ENCODE measurements around the gene POU2F3. TPM values are rescaled to one million over a fixed set of nuclear protein-coding genes. Genes with fewer than 3 reads are reported as not detected.

Gene POU2F3
- total RNA-seq, 1 donor from 2014 or later = 0.97 TPM

DNA sequence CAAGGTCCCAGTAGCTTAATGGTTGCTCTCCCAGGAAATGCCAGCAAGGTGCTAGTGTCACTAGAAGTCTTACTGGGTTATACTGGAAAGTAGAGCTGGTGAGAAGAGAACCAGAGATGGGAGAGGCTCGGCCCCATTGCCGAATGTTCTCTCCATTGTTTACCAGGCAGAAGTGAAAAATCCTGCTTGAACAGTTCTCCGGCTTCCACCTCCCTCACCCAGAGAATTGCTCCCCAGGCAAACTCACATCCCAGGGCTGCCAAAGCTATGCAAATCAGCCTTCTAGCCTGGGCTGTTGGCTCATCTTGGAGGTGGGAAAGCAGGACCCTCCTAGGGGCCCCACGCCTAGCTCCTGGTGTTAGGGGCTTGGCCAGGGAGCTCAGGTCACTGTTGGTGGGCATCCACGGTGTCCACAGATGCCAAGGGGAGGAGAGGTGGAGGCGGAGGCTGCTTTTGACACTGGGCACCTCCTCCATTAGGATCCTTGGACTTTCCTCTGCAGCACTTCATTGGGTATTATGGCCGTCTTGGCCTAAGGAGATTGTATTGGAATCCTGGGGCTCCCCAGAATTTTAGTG is 20.1 kb downstream of the POU2F3 start:
- TF ChIP-seq, protein P1, sequence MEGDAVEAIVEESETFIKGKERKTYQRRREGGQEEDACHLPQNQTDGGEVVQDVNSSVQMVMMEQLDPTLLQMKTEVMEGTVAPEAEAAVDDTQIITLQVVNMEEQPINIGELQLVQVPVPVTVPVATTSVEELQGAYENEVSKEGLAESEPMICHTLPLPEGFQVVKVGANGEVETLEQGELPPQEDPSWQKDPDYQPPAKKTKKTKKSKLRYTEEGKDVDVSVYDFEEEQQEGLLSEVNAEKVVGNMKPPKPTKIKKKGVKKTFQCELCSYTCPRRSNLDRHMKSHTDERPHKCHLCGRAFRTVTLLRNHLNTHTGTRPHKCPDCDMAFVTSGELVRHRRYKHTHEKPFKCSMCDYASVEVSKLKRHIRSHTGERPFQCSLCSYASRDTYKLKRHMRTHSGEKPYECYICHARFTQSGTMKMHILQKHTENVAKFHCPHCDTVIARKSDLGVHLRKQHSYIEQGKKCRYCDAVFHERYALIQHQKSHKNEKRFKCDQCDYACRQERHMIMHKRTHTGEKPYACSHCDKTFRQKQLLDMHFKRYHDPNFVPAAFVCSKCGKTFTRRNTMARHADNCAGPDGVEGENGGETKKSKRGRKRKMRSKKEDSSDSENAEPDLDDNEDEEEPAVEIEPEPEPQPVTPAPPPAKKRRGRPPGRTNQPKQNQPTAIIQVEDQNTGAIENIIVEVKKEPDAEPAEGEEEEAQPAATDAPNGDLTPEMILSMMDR (IDR thresholded peaks at IDR 0.05; ENCODE audit: unreplicated experiment) = no peak
- H3K36me3 Mint-ChIP-seq (ENCODE audit: low read depth, unreplicated experiment) = no peaks in the 10 kb centered on the region
- no peak overlapping the region for H3K27ac Mint-ChIP-seq (ENCODE audit: unreplicated experiment)
- no peak for DNase-seq (ENCODE audit: low spot score)
- H3K27me3 Mint-ChIP-seq (ENCODE audit: unreplicated experiment) = peaks cover 2% of the 10 kb centered on the region
- H3K9me3 Mint-ChIP-seq (ENCODE audit: unreplicated experiment) = no peaks in the 10 kb centered on the region
- no peak overlapping the region for H3K4me3 Mint-ChIP-seq (ENCODE audit: unreplicated experiment)
- peaks cover 3% of the 10 kb centered on the region for H3K4me1 Mint-ChIP-seq (ENCODE audit: unreplicated experiment)

DNA sequence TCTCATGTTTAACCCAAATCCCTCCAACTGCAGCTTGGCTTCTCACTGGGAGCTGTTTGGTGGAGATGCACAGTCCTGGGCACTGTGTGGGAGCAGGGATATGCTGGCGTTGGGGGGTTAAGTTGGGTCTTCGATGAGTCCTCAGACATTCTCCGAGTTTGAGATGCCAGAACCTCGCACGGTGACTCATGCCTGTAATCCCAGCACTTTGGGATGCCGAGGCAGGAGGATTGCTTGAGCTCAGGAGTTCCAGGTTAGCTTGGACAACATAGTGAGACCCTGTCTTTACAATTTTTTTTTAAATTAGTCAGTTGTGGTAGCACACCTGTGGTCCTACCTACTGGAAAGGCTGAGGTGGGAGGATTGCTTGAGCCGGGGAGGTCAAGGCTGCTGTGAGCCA is 20.7 kb downstream of the POU2F3 start:
- TF ChIP-seq, protein P1 (IDR thresholded peaks at IDR 0.05; ENCODE audit: unreplicated experiment) = no peak
- no peak for DNase-seq (ENCODE audit: low spot score)
- H3K9me3 Mint-ChIP-seq (ENCODE audit: unreplicated experiment) = no peaks in the 10 kb centered on the region
- no peak overlapping the region for H3K27ac Mint-ChIP-seq (ENCODE audit: unreplicated experiment)
- no peaks in the 10 kb centered on the region for H3K36me3 Mint-ChIP-seq (ENCODE audit: low read depth, unreplicated experiment)
- H3K4me3 Mint-ChIP-seq (ENCODE audit: unreplicated experiment) = no peak overlapping the region
- no peaks in the 10 kb centered on the region for H3K4me1 Mint-ChIP-seq (ENCODE audit: unreplicated experiment)
- H3K27me3 Mint-ChIP-seq (ENCODE audit: unreplicated experiment) = peaks cover 2% of the 10 kb centered on the region

DNA sequence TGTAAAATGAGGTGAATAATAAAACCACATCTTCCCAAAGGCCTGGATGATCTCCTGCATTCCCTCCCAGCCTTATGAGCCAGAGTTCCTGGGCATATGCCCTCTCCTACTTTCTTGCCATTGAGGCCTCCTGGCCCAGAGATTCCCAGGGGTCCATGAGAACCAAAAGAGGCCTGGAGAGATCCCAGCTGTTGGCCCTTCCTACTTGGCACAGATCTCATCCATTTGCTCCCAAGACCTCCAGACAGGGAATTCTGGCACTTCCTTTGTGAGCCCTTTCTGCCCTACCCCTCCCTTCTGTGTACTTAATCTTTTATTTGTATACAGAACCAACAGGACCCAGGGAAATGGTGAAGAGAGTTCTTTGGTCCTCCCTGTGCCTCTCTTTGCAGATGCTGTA is 21.4 kb downstream of the POU2F3 start:
- H3K27ac Mint-ChIP-seq (ENCODE audit: unreplicated experiment) = no peak overlapping the region
- H3K4me3 Mint-ChIP-seq (ENCODE audit: unreplicated experiment) = no peak overlapping the region
- H3K27me3 Mint-ChIP-seq (ENCODE audit: unreplicated experiment) = peaks cover 3% of the 10 kb centered on the region
- H3K4me1 Mint-ChIP-seq (ENCODE audit: unreplicated experiment) = no peaks in the 10 kb centered on the region
- TF ChIP-seq, protein P1 (IDR thresholded peaks at IDR 0.05; ENCODE audit: unreplicated experiment) = no peak
- H3K36me3 Mint-ChIP-seq (ENCODE audit: low read depth, unreplicated experiment) = no peaks in the 10 kb centered on the region
- no peak for DNase-seq (ENCODE audit: low spot score)
- no peaks in the 10 kb centered on the region for H3K9me3 Mint-ChIP-seq (ENCODE audit: unreplicated experiment)

DNA sequence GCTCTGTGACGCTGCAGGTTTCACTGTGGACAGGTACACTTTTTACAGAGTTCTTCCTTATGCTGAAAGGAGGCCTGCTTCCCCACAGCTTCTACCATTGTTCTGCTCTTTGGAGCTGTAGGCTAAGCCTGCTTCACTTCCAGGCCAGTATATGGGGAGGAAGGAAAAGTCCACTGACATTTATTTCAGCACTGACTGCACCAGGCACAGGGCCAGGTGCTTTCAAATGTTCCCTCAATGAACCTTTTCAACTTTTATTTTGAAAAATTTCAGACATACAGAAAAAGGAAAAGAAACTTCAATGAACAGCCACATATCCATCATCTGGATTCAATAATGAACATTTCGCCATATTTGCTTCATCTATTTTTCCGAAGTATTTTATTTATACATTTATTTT is 22.0 kb downstream of the POU2F3 start:
- no peaks in the 10 kb centered on the region for H3K9me3 Mint-ChIP-seq (ENCODE audit: unreplicated experiment)
- H3K27me3 Mint-ChIP-seq (ENCODE audit: unreplicated experiment) = peaks cover 5% of the 10 kb centered on the region
- no peaks in the 10 kb centered on the region for H3K36me3 Mint-ChIP-seq (ENCODE audit: low read depth, unreplicated experiment)
- no peaks in the 10 kb centered on the region for H3K4me1 Mint-ChIP-seq (ENCODE audit: unreplicated experiment)
- H3K4me3 Mint-ChIP-seq (ENCODE audit: unreplicated experiment) = no peak overlapping the region
- TF ChIP-seq, protein P1 (IDR thresholded peaks at IDR 0.05; ENCODE audit: unreplicated experiment) = no peak
- no peak overlapping the region for H3K27ac Mint-ChIP-seq (ENCODE audit: unreplicated experiment)
- DNase-seq (ENCODE audit: low spot score) = no peak

DNA sequence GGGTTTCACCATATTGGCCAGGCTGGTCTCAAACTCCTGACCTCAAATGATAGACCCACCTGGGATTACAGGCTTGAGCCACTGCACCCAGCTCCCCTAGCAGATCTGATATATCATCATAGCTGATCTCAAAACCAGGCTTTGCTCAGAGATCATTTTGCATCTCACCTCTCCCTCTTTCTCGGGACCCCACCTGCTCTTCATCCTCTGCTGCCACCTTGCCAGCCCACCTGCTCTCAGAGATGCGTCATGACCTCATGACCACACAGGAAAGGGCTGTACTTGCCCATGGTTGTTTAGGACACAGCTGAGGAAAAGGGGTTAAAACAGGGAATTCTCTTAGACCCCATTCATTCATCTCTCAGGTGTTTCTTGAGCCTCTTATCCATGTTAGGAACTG is 27.4 kb downstream of the POU2F3 start:
- Mint-ChIP-seq H3K4me1 (ENCODE audit: unreplicated experiment) (peaks cover 12% of the 10 kb centered on the region), H3K27ac (ENCODE audit: unreplicated experiment) (no peak overlapping the region), H3K9me3 (ENCODE audit: unreplicated experiment) (no peaks in the 10 kb centered on the region), H3K4me3 (ENCODE audit: unreplicated experiment) (no peak overlapping the region), H3K36me3 (ENCODE audit: low read depth, unreplicated experiment) (no peaks in the 10 kb centered on the region), H3K27me3 (ENCODE audit: unreplicated experiment) (peaks cover 8% of the 10 kb centered on the region)
- no peak for DNase-seq (ENCODE audit: low spot score)
- TF ChIP-seq, protein P1 (IDR thresholded peaks at IDR 0.05; ENCODE audit: unreplicated experiment) = no peak
